ENCODE data around the gene FZR1. TPM values are rescaled to one million over a fixed set of nuclear protein-coding genes. Genes with fewer than 3 reads are reported as not detected.
"Not testable (repeated sequence)": the region's sequence is repeated elsewhere in the genome, so short reads cannot be mapped to it uniquely, and the experiment has no call there.

The FZR1 gene
- total RNA-seq, 1 donor from 2014 or later: 22.7 TPM

DNA sequence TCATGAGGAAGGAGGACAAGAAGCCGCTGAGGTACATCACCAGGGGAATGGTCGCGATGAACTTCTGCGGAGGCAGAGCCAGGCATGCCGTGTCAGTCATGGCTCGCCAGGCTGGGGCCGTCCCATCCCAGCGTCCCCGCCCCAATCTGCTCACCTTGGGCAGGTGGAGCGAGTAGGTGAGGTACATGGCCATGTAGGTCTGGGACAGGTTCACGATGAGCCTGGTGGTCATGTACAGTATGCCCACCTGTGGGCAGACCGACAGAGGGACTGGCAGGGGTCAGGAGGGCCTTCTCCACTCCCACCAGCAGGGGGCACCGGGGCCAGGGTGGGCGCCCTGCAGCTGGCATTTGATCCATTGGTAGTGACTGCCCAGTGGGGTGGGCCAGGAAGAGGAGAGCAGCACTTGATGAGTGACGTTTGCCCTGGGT is 41.2 kb downstream of the FZR1 start:
- DNase-seq: no peak

DNA sequence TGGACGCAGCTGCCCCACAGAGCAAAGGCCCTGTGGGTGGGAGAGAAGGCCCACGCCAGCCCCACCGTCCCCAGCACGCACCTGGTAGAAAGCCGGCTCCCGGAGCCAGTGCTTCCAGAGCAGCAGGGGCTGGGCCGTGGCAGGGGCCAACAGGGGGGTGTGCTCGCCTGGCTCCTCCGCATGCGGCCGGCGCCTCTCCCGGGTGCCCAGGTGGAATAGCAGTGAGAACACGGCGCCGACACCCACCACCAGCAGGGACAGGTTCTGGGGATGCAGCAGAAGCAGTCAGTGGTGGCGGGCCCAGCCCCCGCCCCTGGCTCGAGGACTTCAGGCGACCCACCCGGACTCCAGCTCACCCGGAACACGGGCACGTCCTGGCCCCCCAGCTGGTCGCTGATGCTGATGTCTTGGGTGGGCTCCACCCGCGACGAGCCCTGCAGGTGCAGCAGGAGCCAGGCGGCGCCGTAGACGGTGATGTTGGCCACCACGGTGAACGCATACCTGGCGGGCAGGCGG is 41.7 kb downstream of the FZR1 start:
- no peak for DNase-seq

DNA sequence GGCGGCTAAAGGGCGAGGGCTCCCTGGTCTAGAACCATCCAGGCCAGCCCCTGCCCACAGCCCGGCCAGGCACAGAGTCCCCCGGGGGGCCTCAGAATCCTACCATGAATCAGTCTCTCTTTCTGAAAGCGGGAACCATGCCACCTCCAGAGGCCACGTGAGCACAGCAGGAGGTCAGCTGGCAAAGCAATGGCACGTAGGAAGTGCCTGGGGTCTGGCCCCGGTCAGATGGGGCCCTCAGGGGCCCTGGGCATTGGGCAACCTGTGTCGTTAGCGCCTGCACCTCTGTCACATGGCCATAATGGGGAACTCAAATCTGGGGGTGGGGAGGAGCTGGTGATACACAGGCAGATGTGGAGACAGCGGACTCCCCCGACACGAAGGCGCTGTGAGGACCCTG is 42.5 kb downstream of the FZR1 start:
- no peak for DNase-seq

DNA sequence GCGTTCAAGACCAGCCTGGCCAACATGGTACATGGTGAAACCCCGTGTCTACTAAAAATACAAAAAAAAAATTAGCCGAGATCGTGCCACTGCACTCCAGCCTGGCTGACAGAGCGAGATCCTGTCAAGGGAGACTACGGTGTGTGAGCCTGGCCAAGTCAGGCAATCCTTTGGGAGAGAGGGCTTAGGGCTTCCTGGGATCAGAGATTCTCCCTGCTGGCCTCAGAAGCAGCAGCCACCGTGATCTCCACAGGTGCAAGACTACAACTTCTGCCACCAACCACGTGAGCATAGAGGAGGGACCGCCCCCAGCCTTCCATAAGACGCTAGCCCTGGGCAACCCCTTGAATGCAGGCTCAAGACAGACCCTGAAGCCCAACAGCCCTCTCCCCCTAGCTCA is 43.7 kb downstream of the FZR1 start:
- DNase-seq: no peak

DNA sequence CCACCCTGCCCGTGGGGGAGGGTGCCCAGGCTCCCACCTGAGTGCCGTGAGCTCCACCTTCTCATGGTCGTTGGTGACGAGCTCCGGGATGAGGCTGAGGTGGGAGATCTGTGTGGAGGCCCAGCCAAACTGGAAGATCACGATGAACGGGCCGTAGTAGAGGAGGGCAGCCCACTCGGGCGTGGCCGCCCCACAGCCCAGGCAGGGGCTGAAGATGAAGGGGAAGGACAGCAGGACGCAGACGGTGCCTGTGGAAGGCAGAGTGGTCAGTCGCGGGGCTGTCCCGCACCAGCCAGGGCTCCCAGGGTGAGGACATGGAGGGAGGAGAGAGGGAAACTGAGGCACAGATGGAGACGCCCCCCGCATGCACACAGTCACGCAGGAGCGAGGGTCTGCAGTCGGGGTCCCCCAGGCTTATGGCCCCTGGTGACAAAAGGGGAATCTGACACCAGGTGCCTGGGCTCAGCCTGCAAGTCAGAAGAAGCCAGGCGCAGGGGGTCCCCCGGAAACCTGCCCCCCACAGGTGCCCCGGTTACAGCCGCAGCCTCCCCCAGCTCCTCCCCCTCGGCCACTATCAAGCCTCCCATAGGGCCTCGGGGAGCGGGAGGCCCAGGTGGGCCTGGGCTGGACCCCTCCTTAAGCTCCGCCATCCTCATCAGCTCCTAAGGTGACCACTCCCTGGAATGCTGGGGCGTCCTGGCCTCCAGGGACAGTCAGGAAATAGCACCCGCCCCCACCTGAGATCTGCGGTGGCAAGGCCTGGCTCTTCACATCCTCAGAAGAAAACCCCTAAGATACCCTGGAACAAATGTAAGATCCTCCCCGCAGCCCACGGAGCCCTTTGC is 45.1 kb downstream of the FZR1 start:
- DNase-seq: no peak

DNA sequence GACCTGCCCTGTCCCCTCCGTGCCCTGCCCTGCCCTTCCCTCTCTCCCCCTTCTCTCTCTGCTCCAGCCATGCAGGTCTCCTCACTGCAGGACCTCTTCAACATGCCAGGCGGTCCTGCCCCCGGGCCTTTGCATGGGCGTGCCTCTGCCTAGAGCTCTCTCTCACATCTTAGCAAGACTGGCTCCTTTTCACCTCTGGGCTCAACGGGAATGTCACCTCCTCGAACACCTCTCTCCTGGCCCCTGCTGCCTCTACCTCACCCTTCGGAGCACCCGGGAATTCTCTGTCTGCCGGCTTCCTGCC is 45.6 kb downstream of the FZR1 start:
- DNase-seq: no peak

DNA sequence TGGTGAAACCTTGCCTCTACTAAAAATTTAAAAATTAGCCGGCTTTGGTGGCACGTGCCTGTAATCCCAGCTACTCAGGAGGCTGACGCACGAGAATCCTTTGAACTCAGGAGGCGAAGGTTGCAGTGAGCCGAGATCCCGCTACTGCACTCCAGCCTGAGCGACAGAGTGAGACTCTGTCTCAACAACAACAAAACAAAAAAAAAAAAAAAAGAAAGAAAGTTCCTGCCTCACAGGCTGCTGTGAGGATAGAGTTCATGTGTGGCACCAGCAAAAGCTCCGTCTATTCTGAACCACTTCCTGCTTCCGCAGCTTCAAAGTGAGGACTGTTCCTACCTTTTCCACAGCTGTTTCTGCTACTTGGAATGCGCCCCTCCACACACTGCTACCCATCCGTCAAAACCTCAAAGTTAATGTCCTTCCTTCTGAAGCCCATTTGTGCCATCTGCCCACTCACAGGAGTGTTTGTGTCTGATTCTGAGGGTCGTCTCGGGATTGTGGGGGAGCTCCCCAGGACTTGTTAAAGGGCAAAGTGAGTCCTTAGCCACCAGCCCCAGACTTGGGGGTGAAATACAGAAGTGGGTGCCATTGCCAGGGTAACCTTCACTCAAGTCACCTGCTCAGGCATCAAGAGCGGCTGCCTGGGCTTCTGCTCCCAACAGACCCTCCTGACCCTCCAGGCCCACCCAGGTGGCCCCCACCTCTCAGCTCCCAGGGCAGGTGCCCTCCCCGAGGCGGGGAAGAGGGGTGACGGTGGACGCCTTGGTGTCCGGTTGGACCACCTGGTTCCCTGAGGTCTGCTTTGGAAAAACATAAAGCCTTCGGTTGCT is 48.4 kb downstream of the FZR1 start:
- DNase-seq: no peak

DNA sequence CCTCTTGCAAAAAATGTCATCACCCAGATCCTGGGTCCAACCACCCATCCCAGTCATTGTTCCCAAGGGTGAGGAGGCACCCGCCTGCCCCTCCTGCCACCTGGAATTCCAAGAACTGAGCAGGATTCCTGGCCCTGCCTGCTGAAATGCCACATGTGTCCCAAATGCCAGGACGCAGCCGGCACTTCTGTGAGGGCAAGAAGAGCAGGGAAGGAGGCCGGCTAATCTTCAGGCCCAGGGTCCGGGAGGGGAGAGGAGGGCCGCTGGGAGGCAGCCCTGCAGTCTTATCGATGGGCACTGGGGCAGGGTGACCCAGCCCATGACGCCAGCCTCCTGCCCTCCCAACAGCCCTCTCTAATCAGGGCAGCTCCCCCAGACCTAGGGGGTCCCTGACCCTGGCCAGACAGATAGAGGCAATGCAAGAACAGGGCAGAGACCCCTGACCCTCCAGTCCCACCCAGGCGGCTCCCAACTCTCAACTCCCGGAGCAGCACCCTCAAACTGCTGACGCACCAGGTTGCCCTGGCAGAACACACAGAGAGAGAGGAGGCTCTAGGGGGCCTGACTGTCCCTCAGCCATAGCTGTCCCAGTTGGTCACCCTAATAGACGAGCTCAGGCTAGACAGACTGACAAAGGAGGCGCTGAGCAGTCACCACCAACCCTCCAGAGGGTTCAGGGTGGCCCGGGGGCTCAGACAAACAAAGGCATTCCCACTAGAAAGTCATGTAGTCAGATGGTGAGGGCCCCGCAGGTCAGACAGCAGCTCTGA is 49.7 kb downstream of the FZR1 start:
- no peak for DNase-seq

DNA sequence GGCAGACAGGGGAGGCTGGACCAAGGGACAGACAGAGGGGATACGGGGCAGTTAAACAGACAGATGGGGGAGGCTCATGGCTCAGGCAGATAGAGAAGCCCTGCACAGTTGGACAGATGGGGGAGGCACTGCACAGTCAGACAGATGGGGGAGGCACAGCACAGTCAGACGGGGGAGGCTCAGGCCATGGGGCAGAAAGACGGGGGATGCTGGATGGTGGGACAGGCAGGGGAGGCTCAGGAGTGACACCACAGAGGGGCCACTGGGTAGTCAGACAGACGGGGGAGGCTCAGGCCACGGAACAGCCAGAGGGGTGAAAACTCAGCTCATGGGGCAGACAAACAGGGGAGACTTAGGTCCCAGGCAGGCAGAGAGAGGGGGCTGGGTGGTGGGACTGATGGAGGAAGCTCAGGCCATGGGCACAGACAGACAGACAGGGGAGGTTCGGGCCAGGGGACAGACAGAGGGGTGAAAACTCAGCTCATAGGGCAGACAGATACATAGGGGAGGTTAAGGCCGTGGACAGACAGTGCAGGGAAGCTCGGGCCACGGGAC is 50.4 kb downstream of the FZR1 start:
- DNase-seq: no peak

DNA sequence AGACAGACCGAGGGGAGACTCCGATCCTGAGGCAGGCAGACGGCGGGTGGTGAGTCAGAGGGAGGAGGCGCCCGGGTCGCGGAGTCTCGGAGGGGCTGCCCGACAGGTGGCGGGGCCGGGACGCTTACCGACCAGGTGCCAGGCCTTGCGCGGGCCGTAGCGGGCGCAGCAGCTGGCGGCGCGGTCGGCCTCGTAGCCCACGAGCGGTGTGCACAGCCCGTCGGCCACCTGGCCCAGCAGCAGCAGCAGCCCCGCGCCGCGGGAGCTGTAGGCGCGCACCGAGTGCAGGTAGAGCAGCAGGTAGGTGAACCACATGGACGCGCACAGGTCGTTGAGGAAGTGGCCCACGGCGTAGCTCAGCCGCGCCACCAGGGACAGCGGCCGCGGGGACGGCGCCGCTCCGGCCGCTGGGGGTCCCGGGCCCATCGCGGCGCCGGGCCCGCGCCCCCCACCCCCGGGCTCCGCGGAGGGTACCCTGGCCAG is 50.9 kb downstream of the FZR1 start:
- DNase-seq: no peak

DNA sequence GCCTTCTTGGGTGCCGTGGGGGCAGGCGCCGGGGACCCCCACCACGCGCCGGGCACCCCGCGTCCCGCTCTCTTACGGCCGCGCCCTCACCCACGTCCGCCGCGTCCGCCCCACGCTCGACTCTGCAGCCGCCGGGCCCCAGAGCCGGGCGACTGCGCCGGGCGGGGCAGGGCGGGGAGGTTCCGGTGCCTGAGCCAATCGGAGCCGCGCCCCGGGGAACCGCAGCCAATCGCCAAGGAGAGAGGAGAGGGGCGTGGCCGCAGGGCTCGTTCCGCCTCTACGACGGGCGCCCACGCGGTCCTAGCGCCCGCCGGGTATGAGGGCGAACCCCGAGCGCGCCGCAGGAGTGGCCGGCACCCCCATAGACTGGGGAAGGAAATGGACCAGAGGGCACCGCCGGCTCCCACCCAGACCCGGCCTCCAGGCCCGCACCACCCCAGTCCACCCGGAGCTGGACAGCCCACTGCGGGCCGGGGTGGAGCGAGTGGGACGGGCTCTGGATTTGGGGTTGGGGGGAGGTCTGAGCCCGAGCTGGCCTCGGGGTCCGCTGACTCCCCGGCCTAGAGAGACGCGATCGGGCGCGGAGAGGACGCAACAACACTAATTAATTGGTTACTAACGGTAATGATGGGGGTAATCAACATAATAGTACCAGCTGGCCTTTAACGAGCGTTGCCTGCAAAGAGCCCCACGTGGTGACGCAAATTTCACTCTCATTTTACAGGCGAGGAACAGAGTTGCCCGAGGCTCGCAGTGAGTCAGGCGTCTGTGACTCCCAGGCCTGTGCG is 51.5 kb downstream of the FZR1 start, which contains the start of gene MFSD12:
Gene MFSD12, minus strand, starts transcription at position 126 of the 788 bp plus-strand sequence. CDS start 183 bp downstream, outside the sequence.
- DNase-seq: peak; percentile 87

DNA sequence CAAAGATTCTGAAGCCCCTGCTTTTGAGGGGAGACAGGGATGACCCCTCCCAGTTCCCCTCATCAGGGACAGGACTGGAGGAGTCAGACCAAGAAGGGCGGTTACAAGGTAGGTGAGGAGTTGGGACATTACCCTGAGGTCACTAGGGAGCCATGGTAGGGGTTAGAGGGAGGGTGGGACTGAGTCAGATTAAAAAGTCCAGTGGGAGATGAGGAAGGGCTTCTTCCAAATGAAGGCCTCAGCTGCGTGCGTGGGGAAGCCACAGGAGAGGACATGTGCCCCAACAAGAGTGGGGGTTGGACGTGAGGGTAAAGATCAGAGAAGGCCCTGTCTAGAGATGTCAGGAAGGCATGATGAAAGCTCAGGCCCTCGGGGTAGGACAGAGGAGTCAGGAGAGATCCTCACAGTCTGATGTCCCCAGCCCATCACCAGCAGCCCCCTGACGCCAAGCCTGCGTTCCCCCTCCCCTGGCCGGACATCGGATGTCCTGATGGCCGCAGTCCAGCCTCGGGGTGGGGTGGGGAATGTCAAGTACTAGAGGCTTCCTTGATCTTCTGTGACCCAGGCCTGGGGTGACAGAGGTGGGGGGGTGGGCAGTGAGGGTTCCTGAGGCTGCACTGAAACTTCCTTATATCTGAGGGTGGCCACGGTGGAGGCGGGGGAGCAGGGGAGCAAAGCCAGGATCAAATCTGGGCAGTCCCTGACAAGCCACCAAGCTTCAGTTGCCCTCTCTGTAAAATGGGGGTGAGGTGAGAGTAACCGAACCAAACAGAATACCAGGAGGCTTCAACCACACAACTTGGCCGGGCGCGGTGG is 57.8 kb downstream of the FZR1 start:
- no peak for DNase-seq

DNA sequence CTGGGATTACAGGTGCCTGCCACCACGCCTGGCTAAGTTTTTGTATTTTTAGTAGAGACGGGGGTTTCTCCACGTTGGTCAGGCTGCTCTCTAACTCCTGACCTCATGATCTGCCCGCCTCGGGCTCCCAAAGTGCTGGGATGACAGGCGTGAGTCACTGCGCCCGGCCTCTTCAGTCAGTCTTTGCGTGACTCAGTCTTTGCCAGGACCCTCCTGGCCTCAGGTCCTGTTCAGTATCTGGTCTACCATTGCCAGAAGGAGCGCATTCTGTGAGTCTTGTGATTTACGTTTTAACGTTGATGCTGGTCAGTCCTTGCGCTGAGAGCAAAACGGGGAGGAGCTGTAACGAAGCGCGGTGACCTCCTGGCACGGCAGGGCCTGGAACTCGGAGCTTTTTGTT is 59.0 kb downstream of the FZR1 start:
- no peak for DNase-seq

DNA sequence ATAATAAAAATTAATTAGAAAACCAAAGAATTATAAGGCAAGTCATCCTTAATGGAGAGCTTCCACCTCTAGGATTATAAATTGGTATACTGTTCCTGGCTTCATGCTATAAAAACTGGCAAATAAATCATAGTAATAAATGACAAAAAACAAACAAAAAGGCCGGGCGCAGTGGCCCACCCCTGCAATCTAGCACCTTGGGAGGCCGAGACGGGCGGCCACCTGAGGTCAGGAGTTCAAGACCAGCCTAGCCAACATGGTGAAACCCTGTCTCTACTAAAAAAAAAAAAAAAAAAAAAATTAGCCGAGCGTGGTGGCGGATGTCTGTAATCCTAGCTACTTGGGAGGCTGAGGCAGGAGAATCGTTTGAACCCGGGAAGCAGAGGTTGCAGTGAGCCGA is 63.9 kb downstream of the FZR1 start:
- DNase-seq: not testable (repeated sequence)

DNA sequence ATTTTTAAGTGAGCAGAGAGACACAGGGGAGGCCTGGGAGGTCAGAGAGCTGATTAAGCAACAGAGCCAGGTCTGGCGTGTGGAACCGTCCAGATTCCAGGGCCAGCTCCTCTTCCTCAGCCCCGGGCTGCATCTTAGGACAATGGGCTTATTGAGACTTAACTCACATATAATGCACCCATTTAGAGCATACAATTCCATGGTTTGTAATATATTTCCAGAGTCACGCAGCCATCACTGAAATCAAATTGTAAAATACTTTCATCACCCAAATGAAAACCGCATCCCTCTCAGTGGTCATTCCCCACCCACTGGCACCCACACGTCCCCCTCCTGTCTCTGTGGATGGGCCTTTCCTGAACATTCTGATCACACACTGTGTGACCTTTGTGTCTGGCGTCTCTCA is 64.5 kb downstream of the FZR1 start:
- DNase-seq: peak; percentile 20

DNA sequence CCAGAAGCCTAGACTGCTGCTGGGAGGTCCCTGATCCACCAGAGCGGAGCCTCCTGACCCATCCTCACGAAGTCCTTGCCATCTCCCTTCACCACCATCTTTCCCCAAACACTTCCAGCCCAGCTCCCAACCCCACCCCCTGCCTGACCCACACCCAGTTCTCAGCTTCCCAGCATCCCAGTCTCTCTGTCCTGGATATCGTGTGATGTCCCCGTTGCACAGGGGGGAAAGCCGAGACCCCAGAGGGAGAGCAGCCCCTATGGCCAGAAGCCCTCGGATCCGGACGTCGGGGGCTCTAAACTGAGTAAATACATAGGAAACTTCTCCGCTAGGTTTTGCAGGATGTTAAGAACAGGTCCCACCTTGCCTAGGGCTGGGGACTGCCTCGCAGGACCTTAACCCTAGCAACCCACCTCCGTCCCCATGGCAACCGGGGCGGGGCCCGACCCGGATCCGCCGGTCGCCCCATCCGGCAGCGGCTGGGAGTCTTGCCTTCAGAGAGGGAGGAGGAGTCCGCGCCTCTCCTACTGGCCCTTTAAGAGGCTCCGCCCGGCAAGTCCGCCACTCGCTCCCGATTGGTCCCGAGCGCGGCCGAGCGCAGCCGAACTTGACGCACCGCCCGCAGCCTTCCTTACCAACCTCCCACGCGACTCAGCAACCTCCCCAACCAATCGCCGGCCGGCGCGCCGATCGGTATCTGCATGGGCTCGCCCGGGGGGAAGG is 66.2 kb downstream of the FZR1 start:
- DNase-seq: peak; percentile 99

DNA sequence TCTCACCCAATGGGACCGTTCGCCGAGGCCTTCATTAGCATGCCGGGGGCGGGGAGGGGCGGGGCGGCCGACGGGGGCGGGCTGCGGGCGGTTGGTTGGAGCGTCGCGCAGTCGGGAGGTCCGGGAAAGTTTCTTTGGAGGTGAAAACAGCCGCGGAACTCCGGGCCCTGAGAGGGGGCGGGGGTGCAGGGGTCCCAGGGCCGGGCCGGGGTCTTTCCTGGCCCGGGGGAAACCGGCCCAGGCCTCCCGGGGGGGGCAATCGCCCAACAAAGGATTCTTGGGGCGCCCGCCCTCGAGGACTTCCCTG is 66.7 kb downstream of the FZR1 start, which contains the start of gene HMG20B:
Gene HMG20B, plus strand, starts transcription at position 90 of the 307 bp plus-strand sequence. CDS start 366 bp downstream, outside the sequence.
- DNase-seq: no peak

DNA sequence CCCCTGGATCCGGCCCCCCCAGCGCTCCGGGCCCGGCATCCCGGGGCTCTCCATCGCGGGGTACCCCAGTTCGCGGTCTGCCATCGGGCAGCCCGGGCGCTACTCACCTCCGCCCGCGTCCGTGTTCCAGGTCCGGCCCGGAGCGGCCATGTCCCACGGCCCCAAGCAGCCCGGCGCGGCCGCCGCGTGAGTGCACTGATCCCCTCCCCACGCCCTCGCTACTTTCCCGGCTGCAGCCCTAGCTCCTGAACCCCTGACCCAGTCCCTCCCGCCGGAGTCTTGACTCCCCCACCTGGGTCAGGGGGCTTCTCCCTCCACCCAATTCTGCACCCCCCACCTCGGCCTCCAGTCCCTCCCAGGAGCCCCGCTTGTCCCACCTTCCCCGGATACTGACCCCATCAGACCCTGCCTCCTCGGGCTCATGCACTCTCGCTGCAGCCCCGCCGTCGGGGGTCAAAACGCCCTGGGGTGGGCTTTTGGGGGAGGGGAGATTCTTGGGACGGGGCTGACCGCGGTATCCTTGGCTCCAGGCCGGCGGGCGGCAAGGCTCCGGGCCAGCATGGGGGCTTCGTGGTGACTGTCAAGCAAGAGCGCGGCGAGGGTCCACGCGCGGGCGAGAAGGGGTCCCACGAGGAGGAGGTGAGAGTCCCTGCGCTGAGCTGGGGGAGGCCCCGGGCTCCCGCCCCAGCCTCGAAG is 67.2 kb downstream of the FZR1 start:
- DNase-seq: no peak

Measured in skin of body (tissue), 2 donors.